Suprapubic skin (tissue), 4 donors: ENCODE data around the gene ASIC2. TPM values are rescaled to one million over a fixed set of nuclear protein-coding genes. Genes with fewer than 3 reads are reported as not detected.

Source experiments
- DNase-seq, 2 donors: peaks; one replicate each; pipeline ENCODE4 v3.0.0-alpha.2; 2019; ENCODE audit warnings: low spot score in 2 of 2
- H3K27ac ChIP-seq: fragments of 200-600 bp; sonication (generic); one replicate; pipeline ENCODE4 v1.5.1; 2019
- H3K27me3 ChIP-seq: fragments of 200-600 bp; sonication (generic); one replicate; pipeline ENCODE4 v1.5.1; 2019
- H3K36me3 ChIP-seq: fragments of 200-600 bp; sonication (generic); one replicate; pipeline ENCODE4 v1.5.1; 2019
- H3K4me1 ChIP-seq: fragments of 200-600 bp; sonication (generic); one replicate; pipeline ENCODE4 v1.5.1; 2019
- H3K4me3 ChIP-seq: fragments of 200-600 bp; sonication (generic); one replicate; pipeline ENCODE4 v1.5.1; 2019; ENCODE audit warnings: mild to moderate bottlenecking
- H3K9me3 ChIP-seq: fragments of 200-600 bp; sonication (generic); one replicate; pipeline ENCODE4 v1.5.1; 2019
- CTCF ChIP-seq, 2 donors: fragments of 200-600 bp in 1 of 2; fragments of 450-650 bp in 1 of 2; sonication (generic) in 1 of 2; IDR thresholded peaks; one replicate each; pipeline ENCODE4 v1.5.1; 2016 to 2019; ENCODE audit warnings: antibody characterized with exemption in 2 of 2, mild to moderate bottlenecking in 1 of 2, moderate library complexity in 1 of 2
- EP300 ChIP-seq: sonication (generic); formaldehyde crosslinking; IDR thresholded peaks from one replicate; pipeline ENCODE4 v1.6.1; 2017; ENCODE audit warnings: antibody characterized with exemption
- POLR2A ChIP-seq, 2 donors: fragments of 450-650 bp; IDR thresholded peaks; one replicate each; pipeline ENCODE4 v1.6.1; 2017; ENCODE audit warnings: antibody characterized with exemption in 2 of 2, mild to moderate bottlenecking in 2 of 2, moderate library complexity in 2 of 2
- POLR2AphosphoS5 ChIP-seq, 3 donors: sonication (generic); formaldehyde crosslinking; IDR thresholded peaks; one replicate each; pipeline ENCODE4 v1.6.1; 2017; ENCODE audit warnings: antibody characterized with exemption in 3 of 3
- WGBS: methylation state at CpG from one replicate; pipeline ENCODE4 v1.1.5; 2018; 5-methylcytosine and 5-hydroxymethylcytosine counted together
- total RNA-seq, 4 donors: library from RNA; depleted of rRNA; stranded (reverse); fragments of >200 nt; gene quantifications; one replicate each; pipeline ENCODE4 v1.1.0, GENCODE V29; 2016

Gene ASIC2
- total RNA-seq, 4 donors from 2014 or later = not detected

- WGBS = 68% methylated on average over 1 of the region's 1 CpG
- peaks cover 35% of the 10 kb centered on the region for H3K27me3 ChIP-seq
- TF ChIP-seq POLR2A (IDR thresholded peaks at IDR 0.05) = no peak
- TF ChIP-seq POLR2AphosphoS5 (IDR thresholded peaks at IDR 0.05) = no peak
- no peak for TF ChIP-seq CTCF (IDR thresholded peaks at IDR 0.05)
- TF ChIP-seq EP300 = no peak
- H3K27ac ChIP-seq = no peak overlapping the region
- no peaks in the 10 kb centered on the region for H3K4me1 ChIP-seq
- DNase-seq = no peak
- H3K4me3 ChIP-seq = no peak overlapping the region
- H3K36me3 ChIP-seq = no peaks in the 10 kb centered on the region
- no peaks in the 10 kb centered on the region for H3K9me3 ChIP-seq
These were observed 207.1 kb downstream of the ASIC2 start for GRCh38 chr17:33086041-33086440.

- Histone ChIP-seq H3K27me3 (peaks cover 34% of the 10 kb centered on the region), H3K27ac (no peak overlapping the region), H3K36me3 (no peaks in the 10 kb centered on the region), H3K9me3 (no peaks in the 10 kb centered on the region), H3K4me1 (no peaks in the 10 kb centered on the region), H3K4me3 (no peak overlapping the region)
- 81% methylated on average over 3 of the region's 3 CpGs for WGBS
- no peak for TF ChIP-seq POLR2A (IDR thresholded peaks at IDR 0.05)
- no peak for TF ChIP-seq EP300
- no peak for TF ChIP-seq CTCF (IDR thresholded peaks at IDR 0.05)
- TF ChIP-seq POLR2AphosphoS5 (IDR thresholded peaks at IDR 0.05) = no peak
- no peak for DNase-seq
These were observed 207.8 kb downstream of the ASIC2 start for GRCh38 chr17:33085256-33085655.

- Histone ChIP-seq H3K36me3 (no peaks in the 10 kb centered on the region), H3K4me3 (no peak overlapping the region), H3K9me3 (no peaks in the 10 kb centered on the region), H3K27ac (no peak overlapping the region), H3K27me3 (peaks cover 33% of the 10 kb centered on the region), H3K4me1 (no peaks in the 10 kb centered on the region)
- no peak for DNase-seq
- TF ChIP-seq POLR2AphosphoS5 (IDR thresholded peaks at IDR 0.05) (no peak), CTCF (IDR thresholded peaks at IDR 0.05) (no peak), POLR2A (IDR thresholded peaks at IDR 0.05) (no peak), EP300 (no peak)
- WGBS = 90% methylated on average over 2 of the region's 2 CpGs
These were observed 208.3 kb downstream of the ASIC2 start for GRCh38 chr17:33084755-33085154.

- Histone ChIP-seq H3K27ac (no peak overlapping the region), H3K27me3 (peaks cover 30% of the 10 kb centered on the region), H3K9me3 (no peaks in the 10 kb centered on the region), H3K4me1 (no peaks in the 10 kb centered on the region), H3K4me3 (no peak overlapping the region), H3K36me3 (no peaks in the 10 kb centered on the region)
- peak in 1 of 2 donors; percentile 16 for DNase-seq
- WGBS = 84% methylated on average over 7 of the region's 7 CpGs
- TF ChIP-seq EP300 = no peak
- no peak for TF ChIP-seq CTCF (IDR thresholded peaks at IDR 0.05)
- no peak for TF ChIP-seq POLR2A (IDR thresholded peaks at IDR 0.05)
- no peak for TF ChIP-seq POLR2AphosphoS5 (IDR thresholded peaks at IDR 0.05)
These were observed 210.4 kb downstream of the ASIC2 start for GRCh38 chr17:33082529-33083173.

GRCh38 chr17:33080091-33080490, 213.0 kb downstream of the ASIC2 start:
- H3K4me1 ChIP-seq = no peaks in the 10 kb centered on the region
- no peak overlapping the region for H3K4me3 ChIP-seq
- no peak for DNase-seq
- TF ChIP-seq CTCF (IDR thresholded peaks at IDR 0.05) (no peak), EP300 (no peak), POLR2AphosphoS5 (IDR thresholded peaks at IDR 0.05) (no peak), POLR2A (IDR thresholded peaks at IDR 0.05) (no peak)
- no peaks in the 10 kb centered on the region for H3K36me3 ChIP-seq
- H3K27ac ChIP-seq = no peak overlapping the region
- no peaks in the 10 kb centered on the region for H3K9me3 ChIP-seq
- peaks cover 33% of the 10 kb centered on the region for H3K27me3 ChIP-seq
- 80% methylated on average over 3 of the region's 3 CpGs for WGBS
